Thyroid gland (tissue), 4 donors: ENCODE measurements around the gene CAPZB. TPM values are rescaled to one million over a fixed set of nuclear protein-coding genes. Genes with fewer than 3 reads are reported as not detected.
"Not testable (repeated sequence)": the region's sequence is repeated elsewhere in the genome, so short reads cannot be mapped to it uniquely, and the experiment has no call there.

Experiments
- DNase-seq, 2 donors: peaks; one replicate each; pipeline ENCODE4 v3.0.0-alpha.2; 2019
- H3K27ac ChIP-seq, 3 donors: fragments of 200-600 bp; sonication (generic); 1 replicate in 2 of 3; 2 replicates in 1 of 3; pipeline ENCODE4 v1.5.1; 2016 to 2019; ENCODE audit warnings: mild to moderate bottlenecking in 1 of 3, moderate library complexity in 1 of 3
- H3K27me3 ChIP-seq: fragments of 200-600 bp; sonication (generic); one replicate; pipeline ENCODE4 v1.5.1; 2019
- H3K36me3 ChIP-seq, 2 donors: fragments of 200-600 bp; sonication (generic); one replicate each; pipeline ENCODE4 v1.5.1; 2016 to 2019
- H3K4me1 ChIP-seq, 2 donors: fragments of 200-600 bp; sonication (generic); one replicate each; pipeline ENCODE4 v1.5.1; 2017 to 2019
- H3K4me3 ChIP-seq, 3 donors: fragments of 200-600 bp; sonication (generic); replicated peaks in 1 of 3; 1 replicate in 2 of 3; 2 replicates in 1 of 3; pipeline ENCODE4 v1.5.1; 2016; ENCODE audit warnings: mild to moderate bottlenecking in 1 of 3
- H3K9me3 ChIP-seq: fragments of 200-600 bp; sonication (generic); one replicate; pipeline ENCODE4 v1.5.1; 2017
- POLR2A ChIP-seq, 2 donors: fragments of 450-650 bp; IDR thresholded peaks; one replicate each; pipeline ENCODE4 v1.6.1; 2017; ENCODE audit warnings: antibody characterized with exemption in 2 of 2, mild to moderate bottlenecking in 2 of 2, moderate library complexity in 1 of 2
- WGBS, 2 donors: methylation state at CpG; one replicate each; pipeline ENCODE4 v1.1.5; 2017; 5-methylcytosine and 5-hydroxymethylcytosine counted together
- intact Hi-C: fragments of 100-400 bp; cut with DNase I; formaldehyde crosslinking; loops from one replicate; pipeline ENCODE4 v1.15.1; 2023
- total RNA-seq, 4 donors: library from RNA; depleted of rRNA; stranded (reverse); fragments of >200 nt; gene quantifications; one replicate each; pipeline ENCODE4 v1.2.3, GENCODE V29; 2016
- TF ChIP-seq, protein P1 (sequence below), 6 experiments: fragments of 200-600 bp in 3 of 6; fragments of 450-650 bp in 3 of 6; sonication (generic) in 3 of 6; IDR thresholded peaks; one replicate each; pipeline ENCODE4 v1.5.1; 2016 to 2019; ENCODE audit warnings: antibody characterized with exemption in 6 of 6, mild to moderate bottlenecking in 2 of 6, inconsistent platforms in 1 of 6, moderate library complexity in 1 of 6

Gene CAPZB
- total RNA-seq, 4 donors from 2014 or later: 75.4 to 116 (median 93.1) TPM

DNA sequence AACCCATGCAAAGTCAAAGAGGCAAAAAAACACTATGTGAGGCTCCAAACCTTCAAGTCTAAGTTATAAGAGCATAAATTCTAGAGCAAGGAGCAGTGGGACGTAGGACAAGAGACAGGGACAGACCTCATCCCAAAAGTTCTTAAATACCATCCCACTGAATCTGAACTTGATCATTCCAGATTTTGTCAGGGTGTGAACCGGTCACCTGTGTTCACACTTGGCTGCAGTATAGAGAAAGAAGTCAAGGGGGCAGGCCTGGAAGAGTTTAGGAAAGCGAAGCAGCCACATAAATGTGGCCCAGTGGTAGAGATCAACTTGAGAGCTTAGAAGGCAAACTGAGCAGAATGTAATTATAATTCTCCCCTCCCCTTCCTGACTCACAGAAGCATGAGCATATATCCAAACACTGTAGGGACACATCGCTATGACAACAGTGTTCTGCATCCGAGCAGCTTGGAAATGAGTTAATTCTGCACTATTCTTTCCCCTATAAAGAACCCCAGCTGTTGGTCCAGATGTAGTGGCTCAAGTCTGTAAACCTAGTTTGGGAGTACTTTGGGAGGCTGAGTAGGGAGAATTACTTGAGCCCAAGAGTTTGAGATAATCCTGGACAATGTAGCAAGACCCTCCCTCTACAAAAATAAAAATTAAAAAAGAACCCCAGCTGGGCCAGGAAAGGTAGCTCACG is 176.1 kb downstream of the CAPZB start:
- intact Hi-C loops: no loop called here

DNA sequence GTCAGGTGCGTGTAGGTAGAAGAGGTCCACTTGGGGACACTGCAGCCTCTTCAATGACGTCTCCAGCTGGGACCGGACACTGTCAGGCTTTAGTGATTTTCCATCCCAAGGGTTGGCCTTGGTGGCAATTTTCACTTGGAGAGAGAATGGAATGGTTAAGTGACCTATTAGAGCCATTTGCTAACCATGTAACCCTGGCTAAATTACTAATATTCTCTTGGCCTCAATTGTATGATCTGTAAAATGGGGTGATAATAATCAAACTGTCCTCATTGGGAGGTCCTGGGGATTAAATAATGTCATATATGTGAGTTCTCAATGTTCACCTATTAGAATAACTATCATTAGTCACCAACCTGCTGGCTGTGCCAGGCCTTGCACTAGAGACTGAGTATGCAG is 176.8 kb downstream of the CAPZB start:
- peaks cover 17 to 35% of the 10 kb centered on the region in 2 donors for H3K36me3 ChIP-seq
- H3K27ac ChIP-seq: no peak overlapping the region
- H3K4me3 ChIP-seq: no peak overlapping the region
- intact Hi-C loops: no loop called here
- H3K9me3 ChIP-seq: no peaks in the 10 kb centered on the region
- H3K4me1 ChIP-seq: peaks cover 9 to 19% of the 10 kb centered on the region in 2 donors
- TF ChIP-seq, protein P1, sequence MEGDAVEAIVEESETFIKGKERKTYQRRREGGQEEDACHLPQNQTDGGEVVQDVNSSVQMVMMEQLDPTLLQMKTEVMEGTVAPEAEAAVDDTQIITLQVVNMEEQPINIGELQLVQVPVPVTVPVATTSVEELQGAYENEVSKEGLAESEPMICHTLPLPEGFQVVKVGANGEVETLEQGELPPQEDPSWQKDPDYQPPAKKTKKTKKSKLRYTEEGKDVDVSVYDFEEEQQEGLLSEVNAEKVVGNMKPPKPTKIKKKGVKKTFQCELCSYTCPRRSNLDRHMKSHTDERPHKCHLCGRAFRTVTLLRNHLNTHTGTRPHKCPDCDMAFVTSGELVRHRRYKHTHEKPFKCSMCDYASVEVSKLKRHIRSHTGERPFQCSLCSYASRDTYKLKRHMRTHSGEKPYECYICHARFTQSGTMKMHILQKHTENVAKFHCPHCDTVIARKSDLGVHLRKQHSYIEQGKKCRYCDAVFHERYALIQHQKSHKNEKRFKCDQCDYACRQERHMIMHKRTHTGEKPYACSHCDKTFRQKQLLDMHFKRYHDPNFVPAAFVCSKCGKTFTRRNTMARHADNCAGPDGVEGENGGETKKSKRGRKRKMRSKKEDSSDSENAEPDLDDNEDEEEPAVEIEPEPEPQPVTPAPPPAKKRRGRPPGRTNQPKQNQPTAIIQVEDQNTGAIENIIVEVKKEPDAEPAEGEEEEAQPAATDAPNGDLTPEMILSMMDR (IDR thresholded peaks at IDR 0.05): no peak
- no peak for TF ChIP-seq POLR2A (IDR thresholded peaks at IDR 0.05)
- H3K27me3 ChIP-seq: no peaks in the 10 kb centered on the region
- 86 to 92% methylated on average over 1 to 3 of the region's 3 CpGs for WGBS, 2 donors
- DNase-seq: no peak

More for the DNA sequence above, 176.1 kb downstream of the CAPZB start:
- no peak overlapping the region for H3K4me3 ChIP-seq
- no peaks in the 10 kb centered on the region for H3K9me3 ChIP-seq
- 79 to 93% methylated on average over 6 of the region's 6 CpGs for WGBS, 2 donors
- peaks cover 17 to 28% of the 10 kb centered on the region in 2 donors for H3K36me3 ChIP-seq
- H3K4me1 ChIP-seq: peaks cover 9 to 20% of the 10 kb centered on the region in 2 donors
- H3K27me3 ChIP-seq: no peaks in the 10 kb centered on the region
- DNase-seq: no peak
- TF ChIP-seq, protein P1 (IDR thresholded peaks at IDR 0.05): no peak
- TF ChIP-seq POLR2A (IDR thresholded peaks at IDR 0.05): no peak
- no peak overlapping the region for H3K27ac ChIP-seq

DNA sequence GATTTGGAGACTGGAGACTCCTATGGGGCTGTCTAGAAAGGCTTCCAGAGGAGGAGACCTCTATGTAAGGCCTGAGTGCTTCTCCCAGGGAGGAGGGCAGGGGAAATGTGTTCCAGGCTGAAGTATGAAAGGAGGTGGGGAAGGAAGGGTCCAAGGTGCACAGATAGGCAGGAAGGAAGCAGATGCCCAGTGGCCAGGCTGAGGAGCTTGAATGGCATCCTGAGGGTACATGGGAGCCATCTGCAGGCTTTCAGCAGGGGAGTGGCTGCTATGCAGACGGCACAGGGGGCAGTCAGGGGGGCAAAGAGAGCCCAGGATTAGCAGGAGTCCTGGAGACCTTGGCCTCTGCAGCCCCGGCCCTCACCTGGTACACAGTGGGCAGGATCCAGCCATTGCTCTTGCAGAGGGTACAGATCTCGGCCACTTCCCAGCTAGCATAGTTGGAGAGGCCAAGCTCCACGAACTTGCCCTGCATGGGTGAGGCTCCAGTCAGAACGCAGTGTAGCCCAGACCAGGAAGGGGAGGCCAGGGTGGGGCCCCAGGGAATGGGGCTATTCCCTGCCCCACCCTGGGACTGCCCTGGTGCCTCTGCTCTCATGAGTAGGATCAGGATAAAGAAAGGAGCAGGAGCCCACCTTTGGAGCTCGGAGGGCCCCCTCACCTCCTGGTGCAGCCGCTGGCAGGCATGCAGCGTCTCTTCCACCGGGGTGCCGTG is 177.4 kb downstream of the CAPZB start:
- Histone ChIP-seq H3K36me3 (peaks cover 17 to 38% of the 10 kb centered on the region in 2 donors), H3K27ac (no peak overlapping the region), H3K27me3 (no peaks in the 10 kb centered on the region), H3K9me3 (no peaks in the 10 kb centered on the region), H3K4me3 (no peak overlapping the region), H3K4me1 (peaks cover 9 to 13% of the 10 kb centered on the region in 2 donors)
- TF ChIP-seq, protein P1 (IDR thresholded peaks at IDR 0.05): no peak
- TF ChIP-seq POLR2A (IDR thresholded peaks at IDR 0.05): no peak
- no peak for DNase-seq
- intact Hi-C loops: no loop called here
- 89 to 93% methylated on average over 10 of the region's 10 CpGs for WGBS, 2 donors

DNA sequence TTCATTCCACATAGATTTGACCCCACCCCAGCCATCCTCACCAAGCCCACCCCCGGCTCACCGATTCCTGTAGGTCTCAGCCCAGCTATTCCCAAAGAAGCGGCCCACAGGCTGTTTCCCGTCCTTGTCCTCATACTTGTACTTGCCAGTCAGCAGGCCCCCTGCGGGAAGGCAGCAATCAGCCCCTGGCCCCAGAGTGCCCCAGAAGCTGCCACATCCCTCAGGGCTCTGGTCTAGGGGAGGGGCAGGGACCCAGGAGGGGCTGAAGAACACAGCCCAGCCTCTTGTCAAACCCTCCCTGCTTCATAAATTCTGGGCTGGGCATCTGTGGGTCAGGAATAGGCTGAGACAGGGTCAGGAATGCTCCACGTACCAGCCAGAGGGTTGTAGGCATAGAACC is 178.4 kb downstream of the CAPZB start:
- Histone ChIP-seq H3K36me3 (peaks cover 17 to 38% of the 10 kb centered on the region in 2 donors), H3K27ac (no peak overlapping the region), H3K4me1 (peaks cover 9 to 10% of the 10 kb centered on the region in 2 donors), H3K27me3 (no peaks in the 10 kb centered on the region), H3K9me3 (no peaks in the 10 kb centered on the region), H3K4me3 (no peak overlapping the region)
- DNase-seq: no peak
- intact Hi-C loops: no loop called here
- no peak for TF ChIP-seq POLR2A (IDR thresholded peaks at IDR 0.05)
- TF ChIP-seq, protein P1 (IDR thresholded peaks at IDR 0.05): no peak
- 95 to 98% methylated on average over 6 of the region's 6 CpGs for WGBS, 2 donors

DNA sequence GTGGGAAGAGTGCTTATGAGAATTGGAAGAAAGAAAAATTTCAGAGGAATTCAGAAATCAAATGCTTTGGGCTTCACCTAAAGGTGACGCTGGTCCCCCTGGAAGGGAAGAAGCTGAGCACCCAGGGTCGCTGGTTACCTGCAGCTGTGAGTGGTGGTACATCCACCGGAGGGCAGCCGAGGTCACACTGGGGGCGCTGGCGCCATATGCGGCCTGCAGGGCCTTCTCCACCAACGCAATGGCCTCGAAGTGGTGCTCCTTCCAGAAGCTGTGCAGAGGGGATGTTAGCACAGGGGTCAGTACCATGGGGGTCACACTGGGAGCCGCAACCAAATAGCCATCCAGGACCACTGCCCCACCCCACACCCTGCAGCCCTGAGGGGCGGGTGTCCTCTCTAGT is 179.5 kb downstream of the CAPZB start:
- DNase-seq: no peak
- Histone ChIP-seq H3K27ac (no peak overlapping the region), H3K4me3 (no peak overlapping the region), H3K27me3 (no peaks in the 10 kb centered on the region), H3K4me1 (peaks cover 3 to 4% of the 10 kb centered on the region in 2 donors), H3K9me3 (no peaks in the 10 kb centered on the region), H3K36me3 (peaks cover 17 to 38% of the 10 kb centered on the region in 2 donors)
- TF ChIP-seq POLR2A (IDR thresholded peaks at IDR 0.05): no peak
- TF ChIP-seq, protein P1 (IDR thresholded peaks at IDR 0.05): no peak
- intact Hi-C loops: no loop called here
- 93 to 95% methylated on average over 10 of the region's 11 CpGs for WGBS, 2 donors

DNA sequence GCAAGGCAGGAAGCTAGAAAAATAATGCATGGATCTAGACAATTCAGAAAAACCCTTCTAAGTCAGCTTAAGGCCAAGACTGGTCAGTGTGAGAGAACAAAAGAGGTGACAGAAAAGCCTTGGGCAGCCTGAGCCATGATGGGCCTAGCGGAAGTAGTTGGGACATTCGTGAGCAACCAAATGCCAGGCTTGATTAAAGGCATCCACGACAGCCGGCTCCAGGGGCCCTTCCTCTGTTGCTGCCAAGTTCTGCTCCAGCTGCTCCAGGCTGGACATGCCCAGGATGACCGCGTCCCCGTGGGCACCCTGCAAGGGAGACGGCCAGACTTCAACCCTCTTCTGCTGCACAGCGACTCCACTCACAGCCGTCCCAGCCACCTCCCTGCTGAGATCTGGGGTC is 181.3 kb downstream of the CAPZB start:
- DNase-seq, intact Hi-C loops: not testable (repeated sequence)

More for the DNA sequence above, 181.3 kb downstream of the CAPZB start:
- H3K27ac ChIP-seq, H3K4me1 ChIP-seq, H3K9me3 ChIP-seq, H3K27me3 ChIP-seq, H3K4me3 ChIP-seq: not testable (repeated sequence)
- 91 to 95% methylated on average over 9 to 10 of the region's 10 CpGs for WGBS, 2 donors
- peaks cover 17 to 38% of the 10 kb centered on the region in 2 donors for H3K36me3 ChIP-seq
